Kidney glomerular epithelial cell (primary cell): ENCODE results near the gene RNPEP.
"Not testable (repeated sequence)": the region's sequence is repeated elsewhere in the genome, so short reads cannot be mapped to it uniquely, and the experiment has no call there.

ENCODE experiments used
- DNase-seq: peaks from one replicate; lab custom pipeline; 2025; lab: John Stamatoyannopoulos, UW

The RNPEP gene

DNA sequence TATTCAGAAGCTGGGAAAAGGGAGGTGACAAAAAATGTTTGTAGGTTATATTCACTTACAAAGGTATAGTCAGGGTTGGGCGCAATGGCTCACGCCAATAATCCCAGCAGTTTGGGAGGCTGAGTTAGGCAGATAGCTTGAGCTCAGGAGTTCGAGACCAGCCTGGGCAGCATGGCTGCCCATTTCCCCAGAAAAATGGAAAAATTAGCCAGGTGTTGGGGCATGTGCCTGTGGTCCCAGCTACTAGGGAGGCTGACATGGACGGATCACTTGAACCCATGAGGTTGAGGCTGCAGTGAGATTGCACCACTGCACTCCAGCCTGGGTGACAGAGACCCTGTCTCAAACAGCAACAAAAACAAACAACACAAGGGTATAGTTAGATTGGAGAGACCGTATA lies 24.1 kb upstream of the RNPEP start:
- DNase-seq, result no peak

DNA sequence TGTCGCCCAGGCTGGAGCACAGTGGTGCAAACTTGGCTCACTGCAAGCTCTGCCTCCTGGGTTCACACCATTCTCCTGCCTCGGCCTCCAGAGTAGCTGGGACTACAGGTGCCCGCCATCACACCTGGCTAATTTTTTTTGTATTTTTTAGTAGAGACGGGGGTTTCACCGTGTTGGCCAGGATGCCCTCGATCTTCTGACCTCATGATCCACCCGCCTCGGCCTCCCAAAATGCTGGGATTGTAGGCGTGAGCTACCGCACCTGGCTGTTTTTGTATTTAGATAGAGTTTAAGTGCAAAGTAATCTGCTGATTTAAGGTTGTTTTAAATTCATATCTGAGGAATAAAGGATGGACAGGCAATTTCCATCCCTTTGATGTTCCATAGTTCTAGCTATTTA lies 20.1 kb upstream of the RNPEP start:
- not testable (repeated sequence) for DNase-seq

DNA sequence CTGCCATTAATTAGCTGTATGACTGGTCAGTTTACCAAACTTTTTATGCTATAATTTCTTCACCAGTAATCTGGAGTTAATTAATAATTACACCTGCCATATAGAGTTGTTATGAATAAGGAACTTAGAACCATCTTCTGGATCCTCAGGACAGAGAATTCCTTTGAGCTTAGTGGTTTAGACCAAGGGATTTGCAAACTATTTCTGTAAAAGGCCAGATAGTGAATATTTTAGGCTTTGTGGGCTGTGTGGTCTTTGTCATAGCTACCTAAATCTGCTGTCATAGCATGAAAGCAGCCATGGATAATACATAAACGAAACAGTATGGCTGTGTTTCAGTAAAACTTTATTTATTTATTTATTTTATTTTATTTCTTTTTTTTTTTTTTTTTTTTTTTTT lies 18.2 kb upstream of the RNPEP start:
- DNase-seq, result no peak

DNA sequence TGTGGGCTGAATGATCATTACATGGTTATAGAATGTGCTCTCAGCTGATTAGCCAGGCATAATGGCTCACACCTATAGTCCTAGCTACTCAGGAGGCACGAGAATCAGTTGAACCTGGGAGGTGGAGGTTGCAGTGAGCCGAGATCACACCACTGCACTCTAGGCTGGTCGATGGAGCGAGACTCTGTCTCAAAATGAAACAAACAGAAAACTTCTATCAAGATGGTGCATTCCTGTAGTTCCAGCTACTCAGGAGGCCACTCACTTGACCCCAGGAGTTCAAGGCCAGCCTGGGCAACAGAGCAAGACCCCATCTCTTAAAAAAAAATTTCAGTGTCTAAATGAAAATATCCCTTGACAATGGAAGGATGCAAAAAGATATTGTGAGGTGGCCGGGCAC lies 16.3 kb upstream of the RNPEP start:
- peak; percentile 16 for DNase-seq

DNA sequence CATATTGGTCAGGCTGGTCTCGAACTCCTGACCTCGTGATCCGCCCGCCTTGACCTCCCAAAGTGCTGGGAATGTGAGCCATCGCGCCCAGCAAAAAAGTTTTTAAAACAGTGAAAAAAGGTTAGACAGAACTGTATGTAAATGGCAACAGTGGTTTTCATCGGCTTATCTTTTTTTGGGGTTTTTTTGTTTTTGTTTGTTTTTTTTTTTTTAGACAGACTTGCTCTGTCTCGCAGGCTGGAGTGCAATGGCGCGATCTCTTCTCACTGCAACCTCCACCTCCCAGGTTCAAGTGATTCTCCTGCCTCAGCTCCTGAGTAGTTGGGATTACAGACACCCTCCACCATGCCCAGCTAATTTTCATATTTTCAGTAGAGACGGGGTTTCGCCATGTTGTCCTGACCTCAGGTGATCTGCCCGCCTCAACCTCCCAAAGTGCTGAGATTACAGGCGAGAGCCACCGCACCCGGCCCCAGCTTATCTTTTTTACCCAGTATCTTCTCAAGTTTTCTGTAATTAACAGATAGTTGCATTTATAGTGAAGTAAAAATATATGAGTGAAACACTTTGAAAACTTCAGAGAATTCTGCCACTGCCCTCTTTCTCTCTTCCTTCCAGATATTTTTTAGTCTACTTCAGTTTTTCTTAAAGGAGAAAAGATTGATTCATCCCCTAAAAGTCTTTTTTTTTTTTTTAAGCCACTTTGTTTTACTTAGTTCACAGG lies 14.1 kb upstream of the RNPEP start:
- no peak for DNase-seq

DNA sequence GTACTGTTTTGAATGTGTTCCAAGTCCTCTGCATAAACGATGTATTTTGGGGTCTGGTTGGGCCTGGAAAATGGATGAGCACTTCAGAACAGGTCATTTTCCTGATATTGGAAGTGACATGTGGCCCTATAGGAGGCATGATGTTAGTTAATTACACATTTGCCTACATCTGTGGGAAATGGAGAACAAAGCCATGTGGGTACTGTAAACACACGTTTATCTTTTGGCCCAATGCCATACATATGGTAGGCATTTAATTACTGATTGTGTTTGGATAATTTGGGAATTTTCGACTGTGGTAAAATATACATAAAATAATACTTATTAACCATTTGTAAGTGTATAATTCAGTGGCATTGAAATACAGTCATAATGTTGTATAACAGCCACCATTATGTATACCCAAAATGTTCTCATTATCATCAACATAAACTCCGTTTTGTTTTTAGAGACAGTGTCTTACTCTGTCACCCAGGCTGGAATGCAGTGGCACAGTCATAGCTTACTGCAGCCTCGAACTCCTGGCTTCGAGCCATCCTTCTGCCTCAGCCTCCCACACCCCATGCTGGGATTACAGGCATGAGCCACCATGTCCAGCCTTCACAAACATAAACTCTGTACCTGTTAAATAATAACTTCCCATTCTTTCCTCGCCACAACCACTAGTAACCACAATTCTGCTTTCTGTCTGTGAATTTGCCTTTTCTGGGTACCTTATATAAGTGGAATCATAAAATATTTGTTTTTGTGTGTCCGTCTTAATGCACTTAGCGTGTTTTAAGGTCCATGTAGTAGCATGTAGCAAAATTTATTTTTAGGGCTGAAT lies 11.9 kb upstream of the RNPEP start:
- DNase-seq, result peak; percentile 63

DNA sequence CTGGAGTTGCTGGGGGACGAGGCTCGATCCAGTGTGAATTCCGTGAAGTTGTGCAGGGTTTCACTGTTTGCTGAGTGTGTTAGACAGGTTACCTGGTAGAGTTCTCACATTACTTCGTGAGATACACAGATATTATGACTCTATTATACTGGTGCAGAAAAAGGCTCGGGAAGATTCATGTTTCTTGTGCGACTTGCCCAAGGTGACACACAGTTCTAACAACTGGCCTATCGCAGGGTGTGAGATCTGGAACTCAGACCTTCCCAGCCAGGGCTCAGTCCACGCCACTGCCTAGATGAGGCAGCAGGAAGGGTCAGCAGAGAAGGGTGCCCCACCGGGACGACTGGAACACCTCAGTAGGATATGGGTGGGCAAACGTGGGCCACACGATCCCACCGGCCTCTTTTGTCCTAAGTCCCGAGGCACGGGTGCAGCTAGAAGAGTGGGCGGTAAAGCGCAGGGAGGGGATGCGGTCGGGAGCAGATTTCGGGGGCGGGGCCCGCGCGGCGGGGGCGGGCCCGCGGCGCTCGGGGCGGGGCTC lies 296 bp upstream of the RNPEP start:
- peak; percentile 82 for DNase-seq

DNA sequence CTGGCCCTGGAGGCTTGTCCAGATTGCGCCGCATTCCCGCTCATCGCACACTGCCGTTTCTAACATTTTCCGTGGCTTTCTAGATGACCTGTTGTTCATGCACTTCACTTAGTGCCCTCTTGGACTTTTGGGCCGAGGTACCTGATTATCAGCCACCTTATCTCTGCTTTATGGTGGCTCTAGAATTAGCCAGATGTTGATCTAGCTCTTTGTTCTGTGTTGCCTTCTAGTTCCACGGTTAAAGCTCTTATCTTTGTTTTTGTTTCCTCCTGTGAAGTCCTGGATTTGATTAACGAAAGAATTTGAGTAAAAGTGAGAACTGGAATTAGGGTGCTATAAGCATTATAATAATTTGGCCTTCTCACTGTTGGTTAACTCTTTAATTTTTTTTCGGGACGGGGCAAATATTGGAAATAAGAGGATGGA lies 945 bp downstream of the RNPEP start:
- no peak for DNase-seq

DNA sequence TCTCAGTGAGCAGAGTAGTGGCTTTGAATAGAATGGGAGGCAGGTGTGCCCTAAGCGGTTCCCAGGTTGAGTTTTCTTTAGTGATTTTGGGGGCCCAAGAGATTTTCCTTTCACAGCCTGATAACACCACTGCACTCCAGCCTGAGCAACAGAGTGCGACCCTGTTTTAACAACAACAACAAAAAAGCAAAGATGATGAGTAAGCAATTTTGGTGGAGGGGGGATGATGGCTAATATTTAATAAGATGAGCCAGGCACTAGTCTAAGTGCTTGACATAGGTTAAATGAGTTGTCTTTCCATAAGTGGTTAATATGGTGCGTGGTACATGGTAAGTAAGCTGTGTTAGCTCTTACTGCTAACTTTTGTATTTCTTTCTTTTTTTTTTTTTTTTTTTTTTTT lies 2.0 kb downstream of the RNPEP start:
- DNase-seq, result no peak

DNA sequence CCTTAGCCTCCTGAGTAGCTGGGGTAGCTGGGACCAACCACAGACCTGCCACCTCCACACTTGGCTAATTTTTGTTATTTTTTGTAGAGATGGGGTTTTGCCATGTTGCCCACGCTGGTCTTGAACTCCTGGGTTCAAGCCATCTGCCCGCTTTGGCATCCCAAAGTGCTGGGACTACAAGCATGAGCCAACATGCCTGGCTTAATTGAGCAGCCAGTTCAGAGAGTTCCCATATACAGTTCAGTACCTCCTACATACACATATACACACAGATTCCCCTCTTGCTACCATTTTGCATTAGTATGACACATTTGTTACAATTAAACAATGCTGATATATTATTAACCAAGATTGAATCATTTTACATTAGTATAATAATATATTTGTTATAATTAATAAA lies 2.9 kb downstream of the RNPEP start:
- no peak for DNase-seq

DNA sequence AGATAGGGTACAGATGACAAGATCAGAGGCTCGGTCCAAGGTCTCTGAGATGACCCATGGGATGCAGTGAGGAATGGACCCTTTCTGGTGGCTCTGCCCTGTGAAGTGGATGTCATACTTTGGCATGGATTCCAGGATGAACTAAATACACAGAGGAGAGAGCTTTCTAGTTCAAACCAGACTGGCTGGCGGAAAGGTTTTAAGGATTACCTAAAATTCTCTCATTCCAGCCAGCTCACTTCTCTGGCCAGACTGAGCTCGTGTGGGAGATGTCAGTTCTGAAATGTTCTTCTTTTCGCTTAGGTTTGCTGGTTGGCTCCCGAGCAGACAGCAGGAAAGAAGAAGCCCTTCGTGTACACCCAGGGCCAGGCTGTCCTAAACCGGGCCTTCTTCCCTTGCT lies 6.2 kb downstream of the RNPEP start:
- no peak for DNase-seq

DNA sequence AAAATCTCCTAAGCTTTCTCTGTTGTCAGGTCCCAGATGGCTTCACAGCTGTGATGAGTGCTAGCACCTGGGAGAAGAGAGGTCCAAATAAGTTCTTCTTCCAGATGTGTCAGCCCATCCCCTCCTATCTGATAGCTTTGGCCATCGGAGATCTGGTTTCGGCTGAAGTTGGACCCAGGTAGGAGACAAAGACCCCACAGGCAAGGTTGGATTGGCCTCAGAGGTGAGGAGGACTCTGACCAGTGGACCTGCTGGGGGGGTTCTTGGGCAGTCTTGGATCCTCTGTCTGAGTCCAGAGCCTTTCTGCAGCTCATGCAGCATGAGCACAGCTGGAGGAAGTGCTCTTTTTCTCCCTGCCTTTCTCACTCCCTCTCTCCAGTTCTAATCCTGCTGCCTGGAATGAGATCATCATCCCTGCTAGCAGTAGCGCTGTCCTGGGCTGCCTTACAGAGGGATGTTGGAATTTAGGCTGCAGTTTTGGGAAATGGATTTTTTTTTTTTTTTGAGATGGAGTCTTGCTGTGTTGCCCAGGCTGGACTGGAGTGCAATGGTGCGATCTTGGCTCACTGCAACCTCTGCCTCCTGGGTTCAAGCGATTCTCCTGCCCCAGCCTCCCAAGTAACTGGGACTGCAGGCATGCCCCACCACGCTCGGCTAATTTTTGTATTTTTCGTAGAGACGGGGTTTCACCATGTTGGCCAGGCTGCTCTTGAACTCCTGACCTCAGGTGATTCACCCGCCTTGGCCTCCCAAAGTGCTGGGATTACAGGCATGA lies 7.1 kb downstream of the RNPEP start:
- DNase-seq, result no peak

DNA sequence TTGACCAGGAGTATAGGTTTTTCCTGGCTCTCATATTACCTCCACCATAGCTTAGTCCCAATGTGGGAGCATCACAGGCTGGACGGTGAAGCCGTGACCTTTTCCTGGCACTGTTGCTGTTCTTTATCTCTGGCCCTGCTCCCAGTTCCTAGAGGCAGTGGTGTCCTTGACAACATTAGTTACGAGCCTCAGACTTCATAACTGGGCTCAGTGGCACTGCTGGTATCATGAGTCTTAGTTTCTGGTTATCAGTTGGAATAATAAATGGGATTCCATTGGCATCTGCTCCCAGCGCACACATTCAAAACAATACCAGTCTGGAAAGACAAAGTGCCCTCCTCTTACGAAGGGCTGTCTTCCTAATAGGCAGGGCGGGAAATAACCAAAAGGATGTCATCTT lies 8.0 kb downstream of the RNPEP start:
- DNase-seq, result no peak

DNA sequence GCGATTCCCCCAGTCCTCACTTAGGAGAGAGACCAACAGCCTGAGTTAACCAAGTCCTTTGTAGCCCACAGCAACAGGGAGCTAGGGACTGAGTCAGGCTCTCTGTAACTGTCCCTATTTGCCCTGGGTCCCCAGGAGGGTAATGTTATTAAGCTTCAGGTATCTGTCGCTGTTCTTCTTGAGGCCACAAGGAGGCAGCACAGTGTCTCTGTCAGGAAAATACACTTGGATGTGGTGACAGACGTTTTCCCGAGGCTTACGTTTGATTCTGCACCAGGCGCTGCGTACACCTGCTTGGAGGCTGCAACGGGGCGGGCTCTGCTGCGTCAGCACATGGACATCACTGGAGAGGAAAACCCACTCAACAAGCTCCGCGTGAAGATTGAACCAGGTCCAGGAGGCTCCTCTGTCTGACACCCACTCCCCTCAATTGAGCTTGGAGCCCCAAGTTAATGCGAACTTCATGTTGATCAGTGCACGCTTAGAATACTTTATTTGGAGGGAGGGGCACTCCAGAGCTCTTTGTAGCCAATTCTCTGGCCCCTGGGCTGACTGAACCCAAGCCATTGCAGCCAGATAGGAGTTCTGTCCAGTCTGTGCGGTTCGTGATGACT lies 17.3 kb downstream of the RNPEP start:
- peak; percentile 34 for DNase-seq

DNA sequence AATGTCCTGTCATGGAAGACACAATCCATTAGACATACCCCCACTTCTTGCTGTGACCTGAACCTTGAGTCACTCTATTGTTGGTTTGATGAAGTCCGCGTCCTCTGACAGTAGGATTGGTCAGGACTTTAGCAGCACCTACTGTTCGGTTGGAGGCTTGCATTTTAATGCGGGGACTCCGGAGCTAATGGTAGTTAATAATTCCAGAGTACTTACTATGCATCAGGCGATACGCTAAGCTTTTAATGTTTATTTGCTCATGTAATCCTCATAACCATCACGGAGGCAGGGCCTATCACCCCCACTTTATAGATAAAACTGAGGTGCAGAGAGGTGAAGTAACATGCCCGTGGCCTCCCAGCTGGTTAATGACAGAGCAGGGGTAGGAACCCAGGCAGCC lies 20.1 kb downstream of the RNPEP start:
- no peak for DNase-seq

DNA sequence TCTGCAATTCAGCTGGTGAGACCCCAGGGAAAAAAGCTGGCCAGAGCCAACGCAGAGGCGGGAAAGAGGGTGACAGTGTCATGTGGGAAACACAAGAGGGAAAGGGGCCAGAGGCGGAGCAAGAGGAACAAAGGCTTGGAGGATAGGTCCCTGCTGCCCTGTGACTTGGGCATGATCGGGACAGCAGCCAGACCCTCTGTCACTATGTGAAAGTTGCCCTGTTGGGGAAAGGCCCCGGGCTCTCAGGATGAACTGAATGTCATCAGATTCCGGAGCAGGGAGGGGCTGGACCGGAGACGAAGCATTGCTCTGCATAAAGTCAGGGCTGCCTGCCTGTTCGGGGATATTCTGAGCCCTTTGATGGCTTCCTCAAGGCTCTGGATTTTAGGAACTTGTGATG lies 22.3 kb downstream of the RNPEP start:
- DNase-seq, result no peak

DNA sequence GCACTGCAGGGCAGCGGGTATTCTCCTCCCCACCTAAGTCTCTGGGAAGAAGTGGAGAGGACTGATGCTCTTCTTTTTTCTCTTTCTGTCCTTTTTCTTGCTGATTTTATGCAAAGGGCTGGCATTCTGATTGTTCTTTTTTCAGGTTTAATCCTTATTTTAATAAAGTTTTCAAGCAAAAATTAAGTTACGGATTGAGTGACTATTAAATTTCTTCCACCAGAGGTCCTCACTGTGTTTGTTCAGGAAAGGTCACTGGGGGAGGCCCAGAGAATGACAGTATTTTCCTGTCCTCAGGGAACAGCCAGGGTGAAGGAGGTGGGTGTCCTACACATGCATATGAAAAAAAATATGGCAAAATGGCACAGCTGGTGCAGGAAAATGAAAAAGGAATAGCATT lies 23.5 kb downstream of the RNPEP start:
- no peak for DNase-seq

DNA sequence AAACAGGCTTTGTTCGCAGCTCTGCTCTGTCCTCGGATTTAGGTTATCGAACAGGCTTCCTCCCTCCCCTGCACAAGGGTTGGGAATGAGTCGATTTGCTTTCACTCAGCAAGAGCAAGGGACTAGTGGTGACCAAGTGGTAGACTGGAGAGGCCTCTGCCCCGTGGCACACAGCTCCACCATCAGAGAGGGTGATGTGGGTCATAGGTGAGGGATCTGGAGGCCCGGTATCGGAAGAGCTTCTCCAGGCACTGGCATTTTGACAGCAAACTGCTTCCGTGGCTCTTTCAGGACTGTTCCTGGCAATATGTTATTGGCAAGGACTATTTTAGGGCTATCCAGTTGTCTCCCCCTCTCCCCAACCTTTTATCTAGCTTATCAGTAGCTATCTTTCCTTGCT lies 24.9 kb downstream of the RNPEP start:
- DNase-seq, result no peak

DNA sequence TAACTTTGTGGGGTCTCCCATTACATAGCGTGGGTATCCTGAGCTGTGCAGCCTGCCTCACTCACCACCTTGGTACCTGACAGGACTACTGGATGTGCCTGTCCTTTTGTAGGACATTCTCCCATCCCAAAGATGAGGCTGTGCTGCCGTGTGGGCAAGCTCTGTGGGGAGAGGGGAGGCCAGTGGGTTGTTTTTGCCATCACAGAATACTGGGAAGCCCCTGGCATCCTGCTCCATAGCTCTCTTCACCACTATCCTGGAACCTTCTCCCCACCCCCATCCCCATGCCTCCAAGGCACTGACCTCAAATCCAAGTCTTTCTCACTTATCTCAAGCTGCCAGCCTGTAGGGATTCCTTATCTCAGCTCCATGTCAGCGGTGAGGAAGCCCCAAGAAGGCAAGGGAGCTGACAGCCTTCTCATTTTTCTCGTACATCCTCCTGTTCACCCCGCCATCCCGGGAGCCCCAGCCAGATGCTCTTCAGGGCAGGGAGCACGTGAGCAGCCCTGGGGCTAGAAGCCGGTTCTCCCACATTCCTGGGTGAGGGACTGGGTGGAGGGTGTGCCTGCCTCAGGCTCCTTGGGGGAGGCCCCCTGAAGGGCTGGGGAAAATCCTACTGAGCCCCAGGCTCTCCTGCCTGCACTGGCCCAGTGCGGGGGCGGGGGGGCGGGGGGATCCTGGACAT lies 25.5 kb downstream of the RNPEP start:
- DNase-seq, result peak; percentile 12

DNA sequence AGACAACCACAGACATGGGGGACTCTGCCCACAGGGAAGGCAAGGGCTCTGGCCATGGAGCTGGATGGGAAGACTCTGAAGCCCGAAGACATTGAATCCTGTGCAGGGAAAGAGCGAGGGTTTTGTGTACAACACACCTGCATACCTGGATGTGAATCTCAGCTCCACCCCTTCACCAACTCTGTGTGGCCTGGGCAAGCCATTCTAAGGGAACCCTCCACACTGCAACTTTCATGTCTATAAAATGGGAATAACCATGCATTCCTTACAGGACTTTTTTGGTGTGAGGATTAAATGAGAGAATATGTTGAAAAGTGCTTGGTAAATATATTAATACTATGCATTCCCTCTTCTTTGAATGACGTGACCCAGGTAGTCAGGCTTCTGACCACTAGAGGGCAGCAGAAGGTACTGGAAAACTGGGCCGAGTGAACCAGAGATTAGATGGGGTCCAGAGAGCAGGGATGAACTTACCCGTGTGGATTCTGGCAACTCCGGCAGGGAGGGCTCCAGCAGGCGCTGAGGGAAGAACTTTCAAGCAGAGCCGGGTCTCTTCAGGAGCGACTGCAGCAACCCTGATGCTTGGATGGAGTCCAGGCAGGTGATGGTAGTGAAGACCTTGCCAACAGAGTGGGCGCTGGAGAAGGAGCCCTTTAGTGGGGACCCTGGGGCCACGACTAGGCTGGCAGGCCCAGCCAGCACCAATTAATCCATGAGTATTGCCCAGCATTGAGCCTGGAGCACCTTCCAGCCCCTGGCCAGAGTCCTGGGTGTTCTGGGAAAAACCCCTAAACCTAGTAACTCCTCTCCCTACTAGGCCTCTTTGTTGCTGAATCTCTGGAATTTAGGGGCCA lies 27.1 kb downstream of the RNPEP start:
- DNase-seq, result peak; percentile 86
